Measurements from ENCODE around the gene NOX5. TPM values are rescaled to one million over a fixed set of nuclear protein-coding genes. Genes with fewer than 3 reads are reported as not detected.

Gene NOX5
- total RNA-seq, 2 experiments from 2014 or later = not detected

DNA sequence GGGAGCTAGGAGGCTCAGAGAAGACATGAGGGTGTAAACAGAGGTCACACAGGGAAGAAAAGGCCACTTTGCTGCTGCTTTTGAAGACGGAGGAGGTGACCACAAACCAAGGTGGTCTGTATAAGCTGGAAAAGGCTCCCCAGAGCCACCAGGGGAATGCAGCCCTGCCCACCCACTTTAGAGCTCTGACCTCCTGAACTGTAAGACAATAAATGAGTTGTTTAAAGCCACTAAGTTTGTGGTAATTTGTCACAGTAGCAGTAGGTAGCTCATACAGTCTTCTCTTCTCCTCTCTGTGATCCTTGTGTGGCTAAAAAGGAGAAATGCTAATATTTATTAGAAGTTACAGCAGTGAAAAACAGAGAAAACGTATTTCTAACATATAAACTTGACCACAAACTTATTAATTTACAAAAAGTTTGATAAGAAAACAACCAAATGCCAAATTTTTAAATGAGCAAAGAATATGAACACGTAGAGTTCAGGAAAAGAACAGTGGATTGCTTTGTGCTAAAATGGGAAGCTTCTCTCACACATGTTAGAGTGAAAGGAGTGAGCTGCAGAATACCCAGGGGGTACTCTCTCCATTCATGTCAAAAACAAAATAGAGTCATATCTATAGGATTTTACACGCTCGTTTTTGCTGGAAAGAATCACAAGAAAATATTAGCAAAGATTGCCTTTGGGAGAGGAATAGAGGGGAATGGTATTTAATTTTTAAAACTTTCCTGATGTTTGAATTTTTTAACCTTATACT lies 71.0 kb downstream of the NOX5 start:
- Mint-ChIP-seq H3K9me3 (no peaks in the 10 kb centered on the region), H3K27me3 (peaks cover 16% of the 10 kb centered on the region), H3K4me3 (no peak overlapping the region), H3K27ac (no peak overlapping the region), H3K4me1 (ENCODE audit: low read depth) (no peaks in the 10 kb centered on the region), H3K36me3 (ENCODE audit: low read depth) (no peaks in the 10 kb centered on the region)
- POLR2A ChIA-PET = interaction anchor here (0.6 kb wide), 3 partner anchors 11 to 1570 kb away, joined by 3 to 4 read pairs (median 3); no protein-coding TSS in a partner anchor
- CTCF ChIA-PET = interaction anchor here (1.5 kb wide), 1 partner anchor 54 kb away, joined by 3 read pairs; no protein-coding TSS in a partner anchor
- TF ChIP-seq CTCF (IDR thresholded peaks at IDR 0.05) = no peak
- intact Hi-C loops (cut with micrococcal nuclease) = no loop called here
- DNase-seq = no peak
- ATAC-seq = no peak

DNA sequence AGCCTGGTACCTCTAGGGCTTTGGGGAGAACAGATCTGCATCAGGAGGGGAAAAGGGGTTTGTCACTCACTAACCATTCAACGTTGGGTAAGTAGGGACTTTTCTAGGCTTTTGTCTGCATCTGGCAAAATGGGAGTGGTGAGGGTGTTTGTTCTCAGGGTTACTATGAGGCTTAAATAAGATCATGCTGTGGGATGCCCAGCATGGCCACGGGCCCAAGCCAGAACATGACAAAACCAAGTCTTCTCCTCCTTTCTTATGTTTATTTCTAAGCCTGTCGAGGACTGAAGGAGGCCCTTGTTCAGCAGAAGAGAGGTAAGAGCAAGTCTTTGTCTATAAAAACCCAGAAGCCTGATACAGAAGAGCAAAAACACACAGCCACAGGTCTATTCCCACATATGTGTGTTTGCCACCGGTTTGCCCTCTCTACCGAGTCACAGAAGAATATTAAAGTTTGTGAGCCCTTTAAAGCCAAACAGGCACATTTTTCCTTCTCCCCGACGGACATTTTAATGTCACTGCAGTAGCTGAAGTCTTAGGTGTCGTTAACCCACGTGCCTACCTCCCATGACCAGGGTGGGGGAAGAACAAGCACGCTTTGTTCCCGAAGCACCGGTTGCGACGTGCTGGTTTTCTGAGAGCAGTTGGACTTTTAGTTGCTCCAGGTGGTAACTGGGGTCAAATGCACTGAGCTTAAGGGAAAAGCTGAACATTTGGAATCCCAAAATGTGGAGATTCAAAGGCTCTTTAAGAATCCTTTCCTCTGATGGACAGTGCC lies 72.1 kb downstream of the NOX5 start:
- POLR2A ChIA-PET = interaction anchor here (0.6 kb wide), 1 partner anchor 357 kb away, joined by 3 read pairs; no protein-coding TSS in a partner anchor
- H3K27ac Mint-ChIP-seq = no peak overlapping the region
- intact Hi-C loops (cut with micrococcal nuclease) = no loop called here
- H3K27me3 Mint-ChIP-seq = peaks cover 16% of the 10 kb centered on the region
- no peaks in the 10 kb centered on the region for H3K9me3 Mint-ChIP-seq
- H3K4me3 Mint-ChIP-seq = no peak overlapping the region
- ATAC-seq = no peak
- H3K36me3 Mint-ChIP-seq (ENCODE audit: low read depth) = no peaks in the 10 kb centered on the region
- DNase-seq = no peak
- TF ChIP-seq CTCF (IDR thresholded peaks at IDR 0.05) = no peak
- CTCF ChIA-PET = interaction anchor here (1.5 kb wide), 1 partner anchor 55 kb away, joined by 3 read pairs; no protein-coding TSS in a partner anchor
- H3K4me1 Mint-ChIP-seq (ENCODE audit: low read depth) = no peaks in the 10 kb centered on the region

DNA sequence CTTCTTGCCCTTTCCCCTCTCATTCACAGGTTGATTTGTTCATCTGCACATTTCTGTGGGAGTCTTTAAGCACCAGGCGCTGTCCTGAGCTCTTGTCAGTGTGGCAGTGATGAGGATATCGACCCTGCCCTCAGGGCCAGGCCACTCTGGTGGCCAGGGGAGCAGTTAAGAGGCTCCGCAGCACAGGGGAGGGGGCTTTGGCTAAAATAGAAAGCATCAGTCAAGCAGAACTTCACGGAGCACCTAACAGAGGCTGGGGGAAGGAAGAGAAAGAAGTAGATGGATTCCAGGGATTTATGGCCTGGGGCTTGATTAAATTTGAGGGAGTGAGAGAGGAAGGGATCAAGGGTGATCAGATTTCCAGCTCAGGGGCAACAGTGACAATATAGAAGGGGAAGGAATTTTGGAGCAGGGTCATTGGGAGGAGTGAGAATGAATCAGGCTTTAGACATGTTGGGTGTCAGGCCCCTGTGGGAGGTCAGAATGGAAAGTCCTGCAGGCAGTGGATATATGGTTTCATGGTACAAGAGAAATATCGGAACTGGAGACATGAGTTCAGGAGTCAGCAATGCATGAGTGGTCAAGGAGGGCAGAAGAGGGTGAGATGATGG lies 73.0 kb downstream of the NOX5 start:
- H3K27me3 Mint-ChIP-seq = peaks cover 16% of the 10 kb centered on the region
- intact Hi-C loops (cut with micrococcal nuclease) = no loop called here
- CTCF ChIA-PET = no interaction called here

GRCh38 chr15:69088300-69088965 lies 73.9 kb downstream of the NOX5 start:
- ATAC-seq (no peak), DNase-seq (no peak)
- H3K36me3 Mint-ChIP-seq (ENCODE audit: low read depth) = no peaks in the 10 kb centered on the region
- CTCF ChIA-PET = no interaction called here
- H3K27ac Mint-ChIP-seq = no peak overlapping the region
- TF ChIP-seq CTCF (IDR thresholded peaks at IDR 0.05) = no peak
- POLR2A ChIA-PET = no interaction called here
- H3K9me3 Mint-ChIP-seq = no peaks in the 10 kb centered on the region
- peaks cover 16% of the 10 kb centered on the region for H3K27me3 Mint-ChIP-seq
- intact Hi-C loops (cut with micrococcal nuclease) = no loop called here
- H3K4me1 Mint-ChIP-seq (ENCODE audit: low read depth) = no peaks in the 10 kb centered on the region
- H3K4me3 Mint-ChIP-seq = no peak overlapping the region

More for the DNA sequence above, 73.0 kb downstream of the NOX5 start:
- Mint-ChIP-seq H3K9me3 (no peaks in the 10 kb centered on the region), H3K27ac (no peak overlapping the region), H3K36me3 (ENCODE audit: low read depth) (no peaks in the 10 kb centered on the region), H3K4me1 (ENCODE audit: low read depth) (no peaks in the 10 kb centered on the region), H3K4me3 (no peak overlapping the region)
- DNase-seq (no peak), ATAC-seq (no peak)
- POLR2A ChIA-PET = no interaction called here
- TF ChIP-seq CTCF (IDR thresholded peaks at IDR 0.05) = no peak
